Stimulated activated CD8-positive, alpha-beta memory T cell treated with anti-CD3 and anti-CD28 coated beads, Interleukin-12 subunit alpha, Interleukin-12 subunit beta, amount 100 ng/mL, for 4 hours (primary cell): Measurements from ENCODE around the gene C9orf43.
A peak's percentile ranks its signal among the peaks of the same experiment; 100 is the strongest.

Experiments
- DNase-seq: peaks from one replicate; pipeline ENCODE4 v3.0.0-alpha.2; 2020; ENCODE audit warnings: low read depth

Gene C9orf43

DNA sequence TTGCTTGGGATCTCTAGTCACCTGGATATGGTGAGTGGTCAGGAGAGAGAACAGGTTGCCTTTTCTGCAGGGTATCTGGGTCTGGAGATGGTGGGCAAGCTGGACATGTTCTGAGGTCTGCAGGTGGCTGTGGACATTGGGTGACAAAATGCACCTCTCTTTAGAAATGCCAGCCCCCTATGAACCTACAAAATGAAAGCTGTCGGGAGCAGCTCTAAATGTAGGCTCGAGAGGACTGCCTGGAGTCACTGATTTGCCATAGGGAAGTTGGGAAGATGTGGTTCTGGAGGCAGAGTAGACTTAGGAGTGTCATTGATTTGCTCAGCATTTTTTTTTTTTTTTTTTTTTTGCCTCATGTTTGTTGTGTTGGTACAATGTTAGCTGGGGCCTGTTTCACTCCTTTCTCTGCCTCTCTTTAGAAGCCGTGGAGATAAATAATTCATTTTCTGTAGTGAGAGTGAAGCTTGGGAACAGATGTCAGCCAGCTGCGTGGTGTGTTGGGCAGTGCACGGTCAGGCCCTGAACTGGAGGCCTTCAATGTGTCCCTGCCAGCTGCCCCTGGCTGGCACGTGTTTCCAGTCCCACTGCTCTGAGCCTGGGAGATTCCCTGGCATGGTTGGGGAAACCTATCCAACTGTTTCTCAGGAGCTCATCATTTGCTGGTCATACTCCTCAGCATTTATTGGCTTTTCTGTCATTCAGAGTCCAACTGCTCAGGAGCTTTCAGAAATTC lies 58.3 kb downstream of the C9orf43 start:
- DNase-seq = no peak

DNA sequence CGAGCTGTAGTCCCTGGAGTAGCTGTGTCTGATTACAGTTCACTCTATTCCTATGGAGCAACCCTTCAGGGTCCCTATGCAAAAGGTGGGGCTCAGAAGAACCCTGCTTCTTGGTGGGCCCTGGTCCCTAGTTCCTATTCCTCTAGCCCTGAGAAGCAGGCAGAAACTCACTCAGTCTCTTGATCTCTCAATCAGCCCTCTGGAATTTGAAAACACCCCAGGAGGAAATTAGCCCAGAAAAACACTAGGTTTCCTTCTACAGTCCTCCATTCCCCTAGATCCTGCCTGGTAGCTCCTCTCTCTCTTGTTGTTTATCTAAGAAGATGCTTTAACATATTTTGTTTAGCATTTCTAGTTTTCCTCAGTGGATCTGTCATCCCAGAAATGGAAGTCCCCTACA lies 60.6 kb downstream of the C9orf43 start:
- no peak for DNase-seq

DNA sequence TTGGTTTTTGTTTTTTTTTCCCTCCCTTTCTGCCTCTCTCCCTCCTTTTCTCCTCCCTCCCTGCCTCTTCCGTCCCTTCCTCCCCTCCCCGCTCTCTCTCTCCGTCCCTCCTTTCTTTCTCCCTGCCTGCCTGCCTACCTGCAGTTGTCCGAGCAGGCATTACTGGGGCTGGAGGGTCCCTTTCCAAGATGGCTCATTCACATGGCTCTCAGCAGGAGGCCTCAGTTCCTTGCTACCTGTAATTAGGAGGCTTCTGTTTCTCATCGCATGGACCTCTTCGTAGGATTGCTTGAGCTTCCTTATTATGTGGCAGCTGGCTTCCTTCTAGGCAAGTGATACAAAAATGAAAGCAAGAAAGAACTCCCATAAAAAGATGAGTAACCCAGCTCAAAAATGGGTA lies 61.0 kb downstream of the C9orf43 start:
- DNase-seq = no peak

DNA sequence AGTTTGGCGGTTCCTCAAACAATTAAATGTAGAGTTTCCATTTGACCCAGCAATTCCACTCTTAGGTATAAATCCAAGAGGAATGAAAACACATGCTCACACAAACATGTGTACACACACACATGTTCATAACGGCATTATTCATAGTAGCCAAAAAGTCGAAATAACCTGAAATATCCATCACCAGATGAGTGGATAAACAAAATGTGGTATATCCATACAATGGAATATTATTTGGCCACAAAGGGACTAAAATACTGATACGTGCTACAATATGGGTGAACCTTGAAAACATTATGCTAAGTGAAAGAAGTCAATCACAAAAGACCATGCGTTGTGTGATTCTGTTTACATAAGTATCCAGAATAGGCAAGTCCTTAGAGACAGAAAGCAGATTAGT lies 61.7 kb downstream of the C9orf43 start:
- no peak for DNase-seq

GRCh38 chr9:113474360-113475028 lies 63.9 kb downstream of the C9orf43 start:
- no peak for DNase-seq

DNA sequence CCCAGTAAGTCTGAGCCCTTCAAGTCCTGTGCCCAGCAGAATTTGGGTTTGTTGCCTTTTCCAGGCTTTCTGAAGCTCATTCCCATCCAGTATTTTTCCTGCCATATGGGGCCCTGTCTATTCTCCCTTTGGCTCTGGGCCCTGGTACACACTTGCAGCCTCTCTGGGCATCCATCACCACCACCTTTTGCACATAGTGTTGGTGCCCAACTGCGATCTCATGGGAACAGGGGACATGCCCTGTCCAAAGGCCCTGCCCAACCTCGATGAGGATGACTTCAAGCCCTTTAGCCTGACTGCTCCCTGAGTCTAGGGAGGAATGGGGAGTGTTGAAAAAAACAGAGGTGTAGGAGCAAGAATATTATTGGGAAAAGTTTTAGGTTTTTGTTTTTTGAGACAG lies 64.5 kb downstream of the C9orf43 start:
- DNase-seq = no peak

- no peak for DNase-seq
Measured at GRCh38 chr9:113475992-113476391, 65.4 kb downstream of the C9orf43 start.

DNA sequence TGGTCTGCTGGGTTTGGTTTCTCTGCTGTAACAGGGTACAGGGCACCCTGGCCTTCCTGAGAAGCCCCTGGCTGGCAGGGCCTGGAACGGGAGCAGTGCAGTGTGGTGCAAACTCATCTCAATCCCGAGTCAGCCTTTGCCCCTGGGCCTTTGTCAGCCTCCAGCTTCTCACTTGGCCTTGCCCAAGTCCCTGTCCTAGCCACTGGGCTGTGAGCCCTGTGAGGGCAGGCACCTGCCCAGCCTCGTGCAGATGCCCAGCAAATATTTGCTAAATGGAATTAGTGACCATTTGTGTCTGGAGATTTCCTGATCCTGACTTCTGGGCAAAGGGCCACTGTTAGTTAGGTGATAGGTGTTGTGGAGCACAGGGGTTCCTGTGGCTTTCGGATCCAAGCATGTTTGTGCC lies 66.0 kb downstream of the C9orf43 start:
- DNase-seq = no peak

- DNase-seq = no peak
Measured at GRCh38 chr9:113477058-113477457, 66.5 kb downstream of the C9orf43 start.

GRCh38 chr9:113477661-113478060 lies 67.1 kb downstream of the C9orf43 start:
- no peak for DNase-seq

- peak; percentile 9 for DNase-seq
Measured at GRCh38 chr9:113479174-113479621, 68.7 kb downstream of the C9orf43 start.
